IPS-11a (cell line): ENCODE data around the gene VEPH1.

Source experiments
- H3K4me3 ChIP-seq: one replicate; pipeline ENCODE4 v1.5.1; 2013; ENCODE audit warnings: low read depth, low read length, control low read depth

VEPH1 gene

GRCh38 chr3:157233923-157234322, 269.3 kb downstream of the VEPH1 start:
- no peak overlapping the region for H3K4me3 ChIP-seq

- H3K4me3 ChIP-seq: no peak overlapping the region
Measured at GRCh38 chr3:157232141-157232540, 271.1 kb downstream of the VEPH1 start.

DNA sequence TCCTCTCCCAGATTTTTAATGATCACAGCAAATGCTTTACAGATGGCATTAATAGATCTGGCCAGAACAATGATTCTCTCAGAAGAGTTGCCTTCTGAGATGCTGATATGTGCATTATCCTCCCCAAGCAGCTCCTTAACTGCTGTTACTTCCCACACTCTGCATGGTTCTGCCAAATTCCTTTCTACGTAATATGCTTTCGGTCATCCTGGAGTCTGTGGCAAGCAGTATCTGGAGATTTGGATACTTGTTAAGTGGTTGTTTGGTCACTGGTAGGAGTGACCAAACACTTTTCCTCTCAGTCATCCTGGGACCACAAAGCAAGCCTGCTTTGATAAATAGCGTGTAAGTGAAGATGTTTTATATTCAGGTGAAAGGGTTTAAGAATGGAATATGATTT, 272.1 kb downstream of the VEPH1 start:
- H3K4me3 ChIP-seq: no peak overlapping the region

GRCh38 chr3:157226173-157226847, 276.9 kb downstream of the VEPH1 start:
- no peak overlapping the region for H3K4me3 ChIP-seq

DNA sequence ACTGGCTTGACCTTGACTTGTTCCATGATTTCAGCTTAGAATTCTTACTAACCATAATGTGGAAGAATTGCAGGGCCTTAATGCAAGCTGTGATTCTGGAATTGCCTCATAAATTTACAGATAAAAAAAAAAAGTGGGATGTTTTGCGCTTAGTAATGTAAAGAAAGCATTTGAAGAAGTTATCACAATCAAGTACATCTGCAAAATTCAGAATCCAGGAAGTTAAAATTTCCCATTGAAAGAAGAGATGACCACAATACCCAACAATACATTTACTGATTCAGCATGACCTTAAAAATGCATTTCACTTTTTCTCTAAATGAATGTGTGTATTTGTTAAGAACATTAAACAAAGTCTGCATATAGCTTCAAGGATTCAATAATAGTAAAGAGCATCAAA, 278.2 kb downstream of the VEPH1 start:
- H3K4me3 ChIP-seq: no peak overlapping the region

- H3K4me3 ChIP-seq: no peak overlapping the region
Measured at GRCh38 chr3:157220883-157221282, 282.3 kb downstream of the VEPH1 start.

DNA sequence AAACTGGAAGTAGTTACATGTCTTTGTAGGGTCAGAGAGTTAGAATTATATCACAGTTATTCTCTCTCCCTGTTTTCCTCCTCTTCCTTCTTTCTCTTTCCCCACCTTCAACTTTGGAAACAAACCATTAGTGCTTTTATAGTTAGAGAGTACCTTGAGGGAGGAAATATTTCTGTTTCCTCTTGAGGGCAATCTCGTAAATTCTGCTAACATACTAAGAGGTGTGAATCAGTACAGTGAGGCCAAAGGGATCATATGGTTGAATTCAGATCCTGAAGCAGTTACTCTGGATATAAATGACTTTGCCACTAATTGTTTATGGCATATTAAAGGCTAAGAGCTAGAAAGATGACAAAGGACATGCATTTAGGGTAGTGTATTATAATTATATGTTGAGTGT, 283.0 kb downstream of the VEPH1 start:
- no peak overlapping the region for H3K4me3 ChIP-seq

DNA sequence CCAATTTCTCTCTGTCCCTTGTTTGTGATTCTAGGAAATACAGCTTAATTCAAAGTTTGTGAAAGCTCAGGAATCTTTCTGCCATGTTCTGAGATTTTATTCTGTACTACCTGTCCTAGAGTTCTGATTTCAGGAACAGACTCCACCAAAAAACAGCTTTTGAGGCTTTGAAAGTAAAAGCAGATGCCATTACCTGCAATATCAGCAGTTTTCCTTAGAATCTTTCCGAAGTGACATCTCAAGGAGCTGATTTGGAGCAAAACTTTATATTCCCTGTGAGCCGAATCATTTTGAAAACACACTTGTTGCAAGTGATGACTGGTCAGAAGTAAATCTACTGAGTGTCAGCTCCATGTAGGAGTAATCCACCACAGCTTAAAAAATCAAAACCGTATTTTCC, 284.0 kb downstream of the VEPH1 start:
- no peak overlapping the region for H3K4me3 ChIP-seq
